ENCODE measurements around the gene DISP3.

The DISP3 gene

GRCh38 chr1:11585389-11585788 is 106.4 kb downstream of the DISP3 start:
- no peak for DNase-seq
